T-cell (primary cell): Measurements from ENCODE around the gene SLC49A4. TPM values are rescaled to one million over a fixed set of nuclear protein-coding genes. Genes with fewer than 3 reads are reported as not detected.

Experiments
- ATAC-seq, 4 experiments: fragments of 200-7000 bp in 3 of 4; fragments of 150-1000 bp in 1 of 4; cut with Tn5 transposase; replicated peaks in 1 of 4; 1 replicate in 3 of 4; 2 replicates in 1 of 4; pipeline ENCODE4 v1.10.0; 2021; ENCODE audit warnings: moderate library complexity in 3 of 4, mild to moderate bottlenecking in 2 of 4, moderate number of reproducible peaks in 1 of 4
- CTCF ChIA-PET, 2 donors: fragments of 300-600 bp; sonication (Branson Sonifier 250); formaldehyde crosslinking; loops; one replicate each; lab custom pipeline; 2022; ENCODE audit warnings: antibody characterized with exemption in 2 of 2; lab: Charles Lee
- POLR2A ChIA-PET, 2 donors: fragments of 300-600 bp; sonication (Branson Sonifier 250); formaldehyde crosslinking; loops; one replicate each; lab custom pipeline; 2022; ENCODE audit warnings: antibody characterized with exemption in 2 of 2; lab: Charles Lee
- DNase-seq, 35 experiments: peaks; one replicate each; pipeline versions ENCODE4 v3.0.0 to v3.0.0-alpha.2; 2013 to 2023
- H3K27ac ChIP-seq: one replicate; pipeline ENCODE4 v1.5.1; 2013; ENCODE audit warnings: low read length
- H3K27me3 ChIP-seq, 2 experiments: replicated peaks in 1 of 2; 1 replicate in 1 of 2; 2 replicates in 1 of 2; pipeline versions ENCODE4 v1.6.1 to v1.7.0; 2013; ENCODE audit warnings: low read length in 1 of 2, mixed read lengths in 1 of 2; ENCODE audit not compliant: control insufficient read depth in 2 of 2, insufficient read depth in 2 of 2; ENCODE audit errors: extremely low read depth in 1 of 2
- H3K36me3 ChIP-seq, 2 donors: 1 replicate in 1 of 2; 2 replicates in 1 of 2; pipeline versions ENCODE4 v1.6.1 to v1.7.0; 2013; ENCODE audit warnings: low read length in 1 of 2; ENCODE audit not compliant: control insufficient read depth in 2 of 2, insufficient read depth in 1 of 2; ENCODE audit errors: extremely low read depth in 1 of 2
- H3K4me1 ChIP-seq, 2 experiments: 1 replicate in 1 of 2; 2 replicates in 1 of 2; pipeline versions ENCODE4 v1.6.1 to v1.7.0; 2013; ENCODE audit warnings: low read length in 2 of 2, mixed read lengths in 1 of 2; ENCODE audit not compliant: insufficient read depth in 2 of 2, control insufficient read depth in 1 of 2; ENCODE audit errors: extremely low read depth in 1 of 2
- H3K4me3 ChIP-seq, 2 donors: 1 replicate in 1 of 2; 2 replicates in 1 of 2; pipeline versions ENCODE4 v1.5.1 to v1.7.0; 2013; ENCODE audit warnings: mild to moderate bottlenecking in 2 of 2, low read length in 1 of 2, moderate library complexity in 1 of 2; ENCODE audit not compliant: control insufficient read depth in 1 of 2; ENCODE audit errors: extremely low read depth in 1 of 2
- H3K9me3 ChIP-seq: 2 replicates; pipeline ENCODE4 v1.7.0; 2013
- H3K27ac Mint-ChIP-seq, 2 donors: one replicate each; pipeline ENCODE4 v1.8.0; 2020 to 2021; ENCODE audit warnings: mild to moderate bottlenecking in 2 of 2, mixed read lengths in 2 of 2
- H3K27me3 Mint-ChIP-seq, 2 donors: one replicate each; pipeline ENCODE4 v1.8.0; 2021 to 2022; ENCODE audit warnings: mixed read lengths in 2 of 2
- H3K36me3 Mint-ChIP-seq: one replicate; pipeline ENCODE4 v1.8.0; 2021; ENCODE audit warnings: mixed read lengths
- H3K4me1 Mint-ChIP-seq, 3 donors: one replicate each; pipeline ENCODE4 v1.8.0; 2020 to 2022; ENCODE audit warnings: mixed read lengths in 3 of 3, mild to moderate bottlenecking in 1 of 3
- H3K4me3 Mint-ChIP-seq, 3 donors: one replicate each; pipeline ENCODE4 v1.8.0; 2020 to 2022; ENCODE audit warnings: mild to moderate bottlenecking in 3 of 3, mixed read lengths in 3 of 3, moderate library complexity in 3 of 3
- H3K9me3 Mint-ChIP-seq, 3 donors: one replicate each; pipeline ENCODE4 v1.8.0; 2020 to 2022; ENCODE audit warnings: mixed read lengths in 3 of 3
- WGBS: methylation state at CpG from one replicate; pipeline ENCODE4 v1.1.5; 2013; ENCODE audit warnings: missing lambda C conversion rate; ENCODE audit not compliant: insufficient coverage; 5-methylcytosine and 5-hydroxymethylcytosine counted together
- total RNA-seq, 35 experiments: library from RNA in 6 of 35; stranded (reverse) in 6 of 35; fragments of 120-200 nt in 1 of 35; gene quantifications; one replicate each; pipeline versions ENCODE4 v1.2.1 to v1.2.4 and lab custom pipeline; 2013 to 2026

SLC49A4 gene
- total RNA-seq, 5 donors from 2014 or later (not counting 1 experiment from before 2014, with no cell fraction given) = 6.6 to 8.3 (median 7.6) TPM

DNA sequence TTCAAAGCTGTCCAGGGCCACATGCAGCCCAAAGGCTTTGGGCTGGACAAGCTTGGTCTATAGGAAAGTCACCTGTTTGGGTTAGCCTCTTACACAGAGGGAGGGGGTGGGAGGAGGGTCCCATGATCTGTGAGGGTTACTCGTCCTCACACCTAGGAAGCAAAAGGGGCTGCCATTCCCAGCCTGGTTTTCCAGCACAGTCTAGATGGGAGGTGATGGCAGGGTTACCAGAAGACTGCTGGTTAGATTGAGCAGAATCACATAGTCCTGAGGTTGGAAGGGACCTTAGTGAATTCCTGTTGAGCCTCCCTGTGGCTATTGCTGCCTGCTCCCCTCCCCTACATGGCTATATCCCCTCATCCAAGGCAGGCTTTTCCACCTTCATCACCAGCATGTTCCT is 130.9 kb downstream of the SLC49A4 start:
- peaks cover 2 to 41% of the 10 kb centered on the region in 2 experiments for H3K27me3 ChIP-seq
- H3K4me1 Mint-ChIP-seq = peaks cover 0 to 7% (median 7%) of the 10 kb centered on the region in 3 donors
- H3K9me3 Mint-ChIP-seq = no peaks in the 10 kb centered on the region
- no peak overlapping the region for H3K27ac ChIP-seq
- no peak overlapping the region for H3K27ac Mint-ChIP-seq
- no peak overlapping the region for H3K4me3 ChIP-seq
- WGBS = no CpG with 5 or more reads among the region's 1 CpG
- DNase-seq (no peak), ATAC-seq (no peak)
- H3K4me3 Mint-ChIP-seq = no peak overlapping the region
- no peaks in the 10 kb centered on the region for H3K36me3 Mint-ChIP-seq
- H3K4me1 ChIP-seq = peaks cover 0 to 5% of the 10 kb centered on the region in 2 experiments
- POLR2A ChIA-PET = no interaction called here
- CTCF ChIA-PET = no interaction called here
- H3K27me3 Mint-ChIP-seq = peaks cover 4 to 7% of the 10 kb centered on the region in 2 donors
- H3K9me3 ChIP-seq = no peaks in the 10 kb centered on the region
- H3K36me3 ChIP-seq = no peaks in the 10 kb centered on the region

- CTCF ChIA-PET = no interaction called here
- Mint-ChIP-seq H3K27ac (no peak overlapping the region), H3K9me3 (no peaks in the 10 kb centered on the region), H3K4me3 (no peak overlapping the region), H3K27me3 (peaks cover 2 to 3% of the 10 kb centered on the region in 2 donors), H3K36me3 (no peaks in the 10 kb centered on the region), H3K4me1 (peaks cover 0 to 7% (median 7%) of the 10 kb centered on the region in 3 donors)
- H3K27ac ChIP-seq = no peak overlapping the region
- no peak overlapping the region for H3K4me3 ChIP-seq
- no peaks in the 10 kb centered on the region for H3K36me3 ChIP-seq
- POLR2A ChIA-PET = no interaction called here
- DNase-seq (no peak), ATAC-seq (no peak)
- peaks cover 0 to 5% of the 10 kb centered on the region in 2 experiments for H3K4me1 ChIP-seq
- no peaks in the 10 kb centered on the region for H3K9me3 ChIP-seq
- peaks cover 2 to 36% of the 10 kb centered on the region in 2 experiments for H3K27me3 ChIP-seq
- 87% methylated on average over 20 of the region's 20 CpGs for WGBS
These were observed 131.5 kb downstream of the SLC49A4 start for GRCh38 chr3:122926322-122926721.

DNA sequence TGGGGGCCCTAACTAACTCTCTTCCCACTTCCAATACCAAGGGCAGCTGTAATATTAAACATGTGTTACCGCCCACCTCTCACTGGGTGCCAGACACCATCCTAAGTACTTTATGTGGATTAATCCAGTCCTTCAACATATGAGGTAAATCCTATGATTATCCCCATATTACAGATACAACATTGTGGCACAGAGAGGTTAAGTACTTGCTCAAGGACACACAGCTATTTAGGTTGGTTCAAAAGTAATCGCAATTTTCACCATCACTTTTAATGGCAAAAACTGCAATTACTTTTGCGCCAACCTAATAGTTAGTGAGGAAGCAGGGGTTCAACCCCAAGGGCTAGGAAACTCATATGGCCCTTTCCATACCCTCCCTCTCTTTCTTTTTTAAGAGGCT is 131.9 kb downstream of the SLC49A4 start:
- WGBS = no CpG with 5 or more reads among the region's 3 CpGs
- no peak for ATAC-seq
- H3K4me3 ChIP-seq = no peak overlapping the region
- POLR2A ChIA-PET = no interaction called here
- CTCF ChIA-PET = no interaction called here
- no peak for DNase-seq
- H3K4me1 ChIP-seq = peaks cover 0 to 3% of the 10 kb centered on the region in 2 experiments
- Mint-ChIP-seq H3K36me3 (no peaks in the 10 kb centered on the region), H3K4me1 (peaks cover 0 to 5% (median 4%) of the 10 kb centered on the region in 3 donors), H3K27ac (no peak overlapping the region), H3K4me3 (no peak overlapping the region), H3K9me3 (no peaks in the 10 kb centered on the region), H3K27me3 (no peaks in the 10 kb centered on the region)
- H3K36me3 ChIP-seq = no peaks in the 10 kb centered on the region
- H3K27me3 ChIP-seq = peaks cover 2 to 31% of the 10 kb centered on the region in 2 experiments
- no peaks in the 10 kb centered on the region for H3K9me3 ChIP-seq
- no peak overlapping the region for H3K27ac ChIP-seq

- Histone ChIP-seq H3K4me1 (no peaks in the 10 kb centered on the region), H3K4me3 (no peak overlapping the region), H3K36me3 (no peaks in the 10 kb centered on the region), H3K9me3 (no peaks in the 10 kb centered on the region), H3K27me3 (peaks cover 2 to 22% of the 10 kb centered on the region in 2 experiments), H3K27ac (no peak overlapping the region)
- no peak overlapping the region for H3K27ac Mint-ChIP-seq
- ChIA-PET CTCF (no interaction called here), POLR2A (interaction anchor here in 1 of 2 donors (0.7 kb wide), 1 partner anchor 12 kb away, joined by 3 read pairs; no protein-coding TSS in a partner anchor)
- ATAC-seq (no peak), DNase-seq (no peak)
- H3K36me3 Mint-ChIP-seq = no peaks in the 10 kb centered on the region
- no peaks in the 10 kb centered on the region for H3K27me3 Mint-ChIP-seq
- 83% methylated on average over 7 of the region's 10 CpGs for WGBS
- peaks cover 0 to under 1% (median under 1%) of the 10 kb centered on the region in 3 donors for H3K4me1 Mint-ChIP-seq
- H3K4me3 Mint-ChIP-seq = no peak overlapping the region
- no peaks in the 10 kb centered on the region for H3K9me3 Mint-ChIP-seq
These were observed 132.9 kb downstream of the SLC49A4 start for GRCh38 chr3:122927726-122928125.

DNA sequence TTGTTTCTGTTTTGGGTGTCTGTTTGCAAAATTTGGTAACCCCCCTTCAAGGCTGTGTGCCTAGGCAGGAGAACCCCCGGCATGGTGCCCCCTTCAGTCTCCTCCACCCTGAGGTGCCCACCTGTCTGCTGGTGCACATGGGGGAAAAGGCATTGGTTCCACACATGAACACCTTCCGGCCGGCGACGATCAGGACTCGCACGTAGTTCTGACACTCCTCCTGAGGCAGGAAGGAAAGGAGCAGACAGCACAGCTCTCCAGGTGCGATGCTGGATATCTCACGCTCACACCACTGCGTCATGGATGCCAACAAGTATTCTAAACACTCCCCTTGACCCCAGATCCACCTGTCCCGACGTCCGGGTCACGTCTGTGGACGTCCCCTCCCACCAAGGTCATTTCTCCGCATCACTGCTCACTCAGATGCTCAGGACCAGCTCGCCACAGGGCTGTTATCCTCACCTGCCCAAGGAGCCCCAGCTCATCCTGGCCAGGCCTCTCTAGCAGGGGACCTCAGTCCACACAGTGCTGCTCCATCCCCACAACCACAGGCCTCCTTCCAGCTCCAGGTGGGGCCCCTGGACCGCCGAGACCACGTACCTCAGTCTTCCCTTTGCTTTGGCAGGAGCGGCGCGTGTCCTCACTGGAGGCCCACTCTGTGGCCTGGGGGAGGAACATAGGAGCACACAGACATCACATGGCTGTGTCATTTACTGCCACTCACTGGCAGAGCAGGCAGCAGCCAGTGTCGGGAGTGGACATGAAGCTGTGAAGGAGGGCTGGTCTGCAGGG is 133.7 kb downstream of the SLC49A4 start:
- POLR2A ChIA-PET = no interaction called here
- Histone ChIP-seq H3K36me3 (no peaks in the 10 kb centered on the region), H3K27ac (no peak overlapping the region), H3K4me3 (no peak overlapping the region), H3K4me1 (no peaks in the 10 kb centered on the region), H3K9me3 (no peaks in the 10 kb centered on the region), H3K27me3 (peaks cover 2 to 13% of the 10 kb centered on the region in 2 experiments)
- CTCF ChIA-PET = no interaction called here
- no peak for ATAC-seq
- H3K9me3 Mint-ChIP-seq = no peaks in the 10 kb centered on the region
- no peak for DNase-seq
- no peaks in the 10 kb centered on the region for H3K36me3 Mint-ChIP-seq
- H3K4me3 Mint-ChIP-seq = no peak overlapping the region
- WGBS = 83% methylated on average over 17 of the region's 24 CpGs
- no peaks in the 10 kb centered on the region for H3K4me1 Mint-ChIP-seq
- no peak overlapping the region for H3K27ac Mint-ChIP-seq
- H3K27me3 Mint-ChIP-seq = no peaks in the 10 kb centered on the region

DNA sequence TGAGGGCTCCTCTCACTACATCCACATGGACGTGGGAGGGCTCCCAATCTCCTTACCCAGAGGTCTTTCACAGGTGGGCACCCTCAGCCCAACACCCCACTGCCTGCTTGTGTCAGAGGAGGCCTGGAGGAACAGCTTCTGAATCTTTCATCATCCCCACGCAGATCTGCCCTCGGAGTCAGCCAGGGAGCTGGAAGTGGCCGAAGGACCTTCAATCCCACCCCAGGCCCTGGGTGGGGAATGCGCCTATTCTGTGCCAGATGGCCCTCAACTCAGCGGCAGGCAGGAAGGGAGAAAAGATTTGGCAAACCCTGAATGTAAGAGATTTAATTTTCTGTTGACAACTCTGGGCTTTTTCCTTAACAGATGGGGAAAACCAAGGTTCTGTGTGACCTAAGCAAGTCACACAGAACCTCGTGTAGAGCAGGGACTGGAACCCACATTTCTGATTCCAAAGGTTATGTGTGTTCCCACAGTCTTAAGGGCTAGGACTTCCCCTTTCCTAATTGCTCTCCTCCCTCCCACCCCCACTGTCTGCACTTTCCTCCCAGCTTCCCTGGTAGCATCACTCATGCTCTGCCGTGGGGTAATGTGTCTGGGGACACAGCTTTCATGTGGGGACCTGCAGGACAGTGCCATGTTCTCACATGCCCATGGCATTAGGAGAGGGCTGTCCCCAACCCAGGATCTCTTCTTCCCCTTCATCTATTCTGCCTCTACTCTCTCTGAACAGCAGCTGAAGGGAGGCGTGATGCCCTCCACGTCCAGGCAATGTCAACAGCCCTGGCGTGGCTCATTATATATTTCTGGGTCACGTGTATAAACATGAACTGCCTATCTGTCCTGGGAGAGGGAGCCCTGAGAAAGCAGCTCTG is 134.6 kb downstream of the SLC49A4 start:
- 85% methylated on average over 6 of the region's 12 CpGs for WGBS

More for the DNA sequence above, 134.6 kb downstream of the SLC49A4 start:
- ChIA-PET CTCF (no interaction called here), POLR2A (no interaction called here)
- DNase-seq (no peak), ATAC-seq (no peak)
- Histone ChIP-seq H3K4me1 (no peaks in the 10 kb centered on the region), H3K27me3 (peaks cover 0 to 11% of the 10 kb centered on the region in 2 experiments), H3K36me3 (no peaks in the 10 kb centered on the region), H3K9me3 (no peaks in the 10 kb centered on the region), H3K27ac (no peak overlapping the region), H3K4me3 (no peak overlapping the region)
- H3K36me3 Mint-ChIP-seq = no peaks in the 10 kb centered on the region
- no peak overlapping the region for H3K27ac Mint-ChIP-seq
- H3K4me1 Mint-ChIP-seq = no peaks in the 10 kb centered on the region
- H3K4me3 Mint-ChIP-seq = no peak overlapping the region
- H3K27me3 Mint-ChIP-seq = no peaks in the 10 kb centered on the region
- H3K9me3 Mint-ChIP-seq = no peaks in the 10 kb centered on the region
